Esophagus mucosa (tissue), 1 donor: ENCODE data around the gene C3AR1. TPM values are rescaled to one million over a fixed set of nuclear protein-coding genes. Genes with fewer than 3 reads are reported as not detected.
A peak's percentile ranks its signal among the peaks of the same experiment; 100 is the strongest.
"Not testable (repeated sequence)": the region's sequence is repeated elsewhere in the genome, so short reads cannot be mapped to it uniquely, and the experiment has no call there.

ENCODE experiments used
- ATAC-seq: fragments of 200-7000 bp; cut with Tn5 transposase; one replicate; pipeline ENCODE4 v1.9.1; 2020
- total RNA-seq: library from RNA; stranded (reverse); gene quantifications from one replicate; pipeline ENCODE4 v1.2.4, GENCODE V29; 2023
- donor health status: DM: yes; HTN: yes; CAD: no.

C3AR1 gene
- total RNA-seq, 1 donor from 2014 or later: 0.76 TPM

DNA sequence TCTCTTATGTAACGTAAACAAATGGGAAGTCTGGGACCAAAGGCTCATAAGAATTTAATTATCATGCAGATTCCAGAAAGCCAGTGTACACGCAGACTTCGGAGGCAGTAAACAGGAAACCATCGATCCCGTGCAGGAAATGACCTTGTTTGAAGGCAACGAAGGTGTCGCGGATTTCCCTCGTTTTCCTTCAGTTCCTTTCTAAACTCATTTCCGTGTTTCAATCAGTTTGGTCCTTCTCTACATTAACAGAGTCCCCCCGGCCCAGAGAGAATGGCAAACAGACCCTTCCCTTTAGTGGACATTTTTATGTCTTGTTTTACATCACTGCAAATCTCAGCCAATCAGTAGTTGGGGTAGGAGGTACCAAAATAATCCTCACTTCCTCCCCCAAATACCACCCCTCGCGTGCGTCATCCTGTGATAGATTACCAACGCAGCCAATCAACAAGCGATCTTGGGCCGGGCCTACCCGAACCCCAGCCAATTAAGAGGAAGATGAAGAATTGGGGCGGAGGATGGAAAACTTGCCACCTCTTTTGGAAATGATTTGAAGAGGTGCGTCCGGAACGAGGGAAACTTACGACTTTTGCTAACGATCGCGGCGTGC lies 39.8 kb downstream of the C3AR1 start:
- peak; percentile 99 for ATAC-seq

GRCh38 chr12:8018666-8019581 lies 47.2 kb downstream of the C3AR1 start:
- no peak for ATAC-seq

DNA sequence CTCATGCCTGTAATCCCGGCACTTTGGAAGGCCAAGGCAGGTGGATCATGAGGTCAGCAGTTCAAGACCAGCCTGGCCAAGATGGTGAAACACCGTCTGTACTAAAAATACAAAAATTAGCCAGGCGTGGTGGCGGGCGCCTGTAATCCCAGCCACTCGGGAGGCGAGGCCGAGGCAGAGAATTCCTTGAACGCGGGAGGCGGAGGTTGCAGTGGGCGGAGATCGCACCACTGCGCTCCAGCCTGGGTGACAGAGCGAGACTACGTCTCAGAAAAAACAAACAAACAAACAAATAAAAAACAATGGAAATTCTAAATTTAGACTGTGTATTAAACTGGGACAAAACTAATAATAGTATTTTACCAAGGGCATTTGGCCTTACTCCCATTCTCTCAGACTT lies 47.9 kb downstream of the C3AR1 start:
- not testable (repeated sequence) for ATAC-seq

DNA sequence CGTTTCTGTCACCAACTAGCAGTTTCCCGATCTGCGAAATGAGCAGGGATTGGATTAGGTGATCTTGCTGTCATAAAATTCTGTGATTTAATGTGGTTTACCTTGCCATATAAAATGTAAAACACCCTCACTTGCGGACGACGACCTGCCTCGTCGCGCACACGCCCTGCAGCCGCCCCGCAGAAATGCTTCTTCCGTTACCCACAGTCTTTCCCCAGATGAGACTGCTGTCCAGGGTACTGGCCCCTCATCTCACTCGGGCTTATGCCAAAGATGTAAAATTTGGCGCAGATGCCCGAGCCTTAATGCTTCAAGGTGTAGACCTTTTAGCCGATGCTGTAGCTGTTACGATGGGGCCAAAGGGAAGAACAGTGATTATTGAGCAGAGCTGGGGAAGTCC lies 51.3 kb downstream of the C3AR1 start:
- no peak for ATAC-seq

DNA sequence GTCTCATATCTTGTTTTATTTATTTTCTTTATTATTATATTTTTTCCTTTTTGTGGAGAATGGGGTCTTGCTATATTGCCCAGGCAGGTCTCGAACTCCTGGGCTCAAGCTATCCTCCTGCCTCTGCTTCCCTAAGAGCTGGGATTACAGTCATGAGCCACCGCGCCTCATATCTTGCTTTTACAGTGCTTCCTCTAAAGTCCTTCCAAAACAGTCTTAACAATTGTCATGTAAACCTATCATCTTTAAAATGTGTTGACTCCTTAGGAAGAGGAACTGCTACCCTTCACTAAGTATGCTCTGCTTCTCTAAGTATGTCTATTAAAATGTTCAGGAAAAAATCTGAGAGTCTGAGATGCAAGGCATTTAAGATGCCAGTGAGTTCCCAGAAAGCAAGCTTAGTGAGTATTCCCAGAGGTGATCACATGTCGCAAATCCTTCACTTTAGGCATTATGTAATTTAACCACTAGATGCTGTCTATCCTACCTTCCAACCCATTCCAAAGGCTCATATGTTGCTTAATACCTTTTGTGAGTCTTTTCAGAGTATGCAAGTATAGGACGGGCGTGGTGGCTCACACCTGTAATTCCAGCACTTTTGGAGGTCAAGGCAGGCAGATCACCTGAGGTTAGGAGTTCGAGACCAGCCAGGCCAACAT lies 53.4 kb downstream of the C3AR1 start:
- no peak for ATAC-seq

GRCh38 chr12:8011331-8011730 lies 54.8 kb downstream of the C3AR1 start:
- peak; percentile 58 for ATAC-seq

Other genes with a start within 250 kb of the C3AR1 start
- not detected for gene SLC2A14, start 193.4 kb downstream of the C3AR1 start, total RNA-seq
- 4.9 TPM for gene SLC2A3, start 130.2 kb downstream of the C3AR1 start, total RNA-seq
- 7.6 TPM for gene FOXJ2, start 33.6 kb downstream of the C3AR1 start, total RNA-seq
- gene NECAP1, start 15.9 kb upstream of the C3AR1 start, total RNA-seq: 19.3 TPM
- 0.96 TPM for gene CLEC4A, start 57.3 kb upstream of the C3AR1 start, total RNA-seq
- not detected for gene ZNF705A, start 90.7 kb upstream of the C3AR1 start, total RNA-seq
- 0.16 TPM for gene FAM90A1, start 161.3 kb upstream of the C3AR1 start, total RNA-seq